IPS-18c (cell line): Measurements from ENCODE around the gene CFAP298.

Source experiments
- H3K4me3 ChIP-seq: 2 replicates; pipeline ENCODE4 v1.7.0; 2013; ENCODE audit warnings: low read depth, mild to moderate bottlenecking, low read length, moderate library complexity; ENCODE audit not compliant: insufficient read depth
- H3K9me3 ChIP-seq: one replicate; pipeline ENCODE4 v1.6.1; 2013; ENCODE audit warnings: mild to moderate bottlenecking, low read length, moderate library complexity; ENCODE audit not compliant: control insufficient read depth, insufficient read depth

Gene CFAP298

GRCh38 chr21:32549886-32550285, 62.3 kb downstream of the CFAP298 start:
- Histone ChIP-seq H3K4me3 (no peak overlapping the region), H3K9me3 (no peaks in the 10 kb centered on the region)

- Histone ChIP-seq H3K9me3 (no peaks in the 10 kb centered on the region), H3K4me3 (no peak overlapping the region)
Measured at GRCh38 chr21:32549440-32549839, 62.7 kb downstream of the CFAP298 start.
